Measurements from ENCODE around the gene PPIL1.

DNA sequence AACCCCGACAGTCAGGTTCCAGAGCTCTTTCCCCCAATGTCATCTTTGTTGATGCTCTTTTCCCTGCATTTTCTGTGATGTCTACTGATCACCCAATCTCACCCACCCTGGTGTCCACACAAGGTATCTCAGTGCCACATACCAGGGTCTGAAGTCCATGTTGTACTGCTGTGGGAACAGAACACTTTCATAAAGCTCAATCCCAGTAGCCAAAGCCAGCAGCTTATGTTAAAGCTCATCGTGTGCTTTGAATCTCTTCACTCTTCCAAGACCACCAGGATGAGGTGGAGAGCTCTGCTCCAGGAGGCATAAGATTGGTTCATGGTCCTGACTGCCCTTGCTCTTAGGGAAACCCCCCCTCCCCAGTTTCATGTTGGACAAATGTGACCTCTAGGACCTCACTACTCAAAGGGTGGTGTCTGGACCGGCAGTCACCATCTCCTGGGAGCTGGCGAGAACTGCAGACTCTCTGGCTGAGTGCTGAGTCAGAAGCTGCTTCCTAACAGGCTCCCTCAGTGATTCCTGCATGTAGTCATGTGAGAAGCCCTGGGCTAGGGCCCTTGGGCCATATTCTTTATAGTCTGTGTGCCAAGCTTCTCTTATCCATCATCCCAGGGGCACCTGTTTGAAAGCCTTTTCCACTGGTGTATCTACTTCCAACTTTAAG lies 22.0 kb downstream of the PPIL1 start:
- TF ChIP-seq RAD21 (IDR thresholded peaks at IDR 0.05; ENCODE audit: low read length) (no peak), RFX5 (IDR thresholded peaks at IDR 0.05; ENCODE audit: low read depth, low read length) (no peak), SMC3 (IDR thresholded peaks at IDR 0.05; ENCODE audit: low read depth, low read length) (no peak), CEBPB (IDR thresholded peaks at IDR 0.05; ENCODE audit: low read depth, low read length) (no peak), POLR2A (IDR thresholded peaks at IDR 0.05; ENCODE audit: low read depth, low read length) (no peak)
- TF ChIP-seq, protein P1, sequence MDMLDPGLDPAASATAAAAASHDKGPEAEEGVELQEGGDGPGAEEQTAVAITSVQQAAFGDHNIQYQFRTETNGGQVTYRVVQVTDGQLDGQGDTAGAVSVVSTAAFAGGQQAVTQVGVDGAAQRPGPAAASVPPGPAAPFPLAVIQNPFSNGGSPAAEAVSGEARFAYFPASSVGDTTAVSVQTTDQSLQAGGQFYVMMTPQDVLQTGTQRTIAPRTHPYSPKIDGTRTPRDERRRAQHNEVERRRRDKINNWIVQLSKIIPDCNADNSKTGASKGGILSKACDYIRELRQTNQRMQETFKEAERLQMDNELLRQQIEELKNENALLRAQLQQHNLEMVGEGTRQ (IDR thresholded peaks at IDR 0.05; ENCODE audit: low read depth, low read length), result peak; percentile 16; the same call in 1 of the 2 replicates
- TF ChIP-seq, protein P2, sequence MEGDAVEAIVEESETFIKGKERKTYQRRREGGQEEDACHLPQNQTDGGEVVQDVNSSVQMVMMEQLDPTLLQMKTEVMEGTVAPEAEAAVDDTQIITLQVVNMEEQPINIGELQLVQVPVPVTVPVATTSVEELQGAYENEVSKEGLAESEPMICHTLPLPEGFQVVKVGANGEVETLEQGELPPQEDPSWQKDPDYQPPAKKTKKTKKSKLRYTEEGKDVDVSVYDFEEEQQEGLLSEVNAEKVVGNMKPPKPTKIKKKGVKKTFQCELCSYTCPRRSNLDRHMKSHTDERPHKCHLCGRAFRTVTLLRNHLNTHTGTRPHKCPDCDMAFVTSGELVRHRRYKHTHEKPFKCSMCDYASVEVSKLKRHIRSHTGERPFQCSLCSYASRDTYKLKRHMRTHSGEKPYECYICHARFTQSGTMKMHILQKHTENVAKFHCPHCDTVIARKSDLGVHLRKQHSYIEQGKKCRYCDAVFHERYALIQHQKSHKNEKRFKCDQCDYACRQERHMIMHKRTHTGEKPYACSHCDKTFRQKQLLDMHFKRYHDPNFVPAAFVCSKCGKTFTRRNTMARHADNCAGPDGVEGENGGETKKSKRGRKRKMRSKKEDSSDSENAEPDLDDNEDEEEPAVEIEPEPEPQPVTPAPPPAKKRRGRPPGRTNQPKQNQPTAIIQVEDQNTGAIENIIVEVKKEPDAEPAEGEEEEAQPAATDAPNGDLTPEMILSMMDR (conservative IDR thresholded peaks at IDR 0.05; ENCODE audit: low read depth, low read length), result 0 out of 2 replicates have a peak, but pooled peaks have one; percentile 4

All from IMR-90 (cell line).